Activated CD8-positive, alpha-beta memory T cell treated with anti-CD3 and anti-CD28 coated beads for 48 hours (primary cell): ENCODE measurements around the gene CYP2A7.
"Not testable (repeated sequence)": the region's sequence is repeated elsewhere in the genome, so short reads cannot be mapped to it uniquely, and the experiment has no call there.

ENCODE experiments used
- DNase-seq, 3 experiments: peaks; one replicate each; pipeline ENCODE4 v3.0.0-alpha.2; 2020; ENCODE audit warnings: low read depth in 2 of 3, low spot score in 2 of 3

The CYP2A7 gene, protein sequence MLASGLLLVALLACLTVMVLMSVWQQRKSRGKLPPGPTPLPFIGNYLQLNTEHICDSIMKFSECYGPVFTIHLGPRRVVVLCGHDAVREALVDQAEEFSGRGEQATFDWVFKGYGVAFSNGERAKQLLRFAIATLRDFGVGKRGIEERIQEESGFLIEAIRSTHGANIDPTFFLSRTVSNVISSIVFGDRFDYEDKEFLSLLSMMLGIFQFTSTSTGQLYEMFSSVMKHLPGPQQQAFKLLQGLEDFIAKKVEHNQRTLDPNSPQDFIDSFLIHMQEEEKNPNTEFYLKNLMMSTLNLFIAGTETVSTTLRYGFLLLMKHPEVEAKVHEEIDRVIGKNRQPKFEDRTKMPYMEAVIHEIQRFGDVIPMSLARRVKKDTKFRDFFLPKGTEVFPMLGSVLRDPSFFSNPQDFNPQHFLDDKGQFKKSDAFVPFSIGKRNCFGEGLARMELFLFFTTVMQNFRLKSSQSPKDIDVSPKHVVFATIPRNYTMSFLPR

DNA sequence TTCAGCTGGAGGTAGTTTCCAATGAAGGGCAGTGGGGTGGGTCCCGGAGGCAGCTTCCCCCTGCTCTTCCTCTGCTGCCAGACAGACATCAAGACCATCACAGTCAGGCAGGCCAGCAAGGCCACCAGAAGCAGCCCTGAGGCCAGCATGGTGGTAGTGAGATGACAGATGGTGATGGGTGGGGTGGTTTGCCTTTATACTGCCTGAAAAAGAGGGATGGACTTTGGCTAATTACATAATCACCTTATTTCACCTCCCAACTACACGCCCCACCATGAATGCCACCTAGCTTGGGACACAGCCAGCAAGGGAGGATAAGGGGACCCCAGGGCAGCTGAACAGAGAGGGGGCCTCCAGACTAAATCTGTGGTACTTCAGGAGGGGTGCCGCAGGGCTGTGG lies at the start of gene CYP2A7:
Gene CYP2A7, minus strand, starts transcription at position 170 of the 400 bp plus-strand sequence. Its CDS starts 21 bp downstream, at position 149.
- DNase-seq = not testable (repeated sequence)

DNA sequence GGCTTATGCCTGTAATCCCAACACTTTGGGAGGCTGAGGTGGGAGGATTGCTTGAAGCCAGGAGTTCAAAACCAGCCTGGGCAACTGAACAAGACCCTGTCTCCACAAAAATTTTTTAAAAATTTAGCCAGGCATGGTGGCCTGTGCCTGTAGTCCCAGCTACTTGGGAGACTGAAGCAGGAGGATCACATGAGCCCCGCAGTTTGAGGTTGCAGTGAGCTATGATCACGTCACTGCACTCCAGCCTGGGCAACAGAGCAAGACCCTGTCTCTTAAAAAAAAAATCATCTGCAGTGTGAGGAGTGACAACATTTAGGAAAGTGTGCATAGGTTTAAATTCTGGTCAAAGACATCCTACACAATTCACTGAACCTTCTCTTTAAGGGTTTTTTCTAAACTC lies 48.8 kb upstream of the CYP2A7 start:
- not testable (repeated sequence) for DNase-seq

DNA sequence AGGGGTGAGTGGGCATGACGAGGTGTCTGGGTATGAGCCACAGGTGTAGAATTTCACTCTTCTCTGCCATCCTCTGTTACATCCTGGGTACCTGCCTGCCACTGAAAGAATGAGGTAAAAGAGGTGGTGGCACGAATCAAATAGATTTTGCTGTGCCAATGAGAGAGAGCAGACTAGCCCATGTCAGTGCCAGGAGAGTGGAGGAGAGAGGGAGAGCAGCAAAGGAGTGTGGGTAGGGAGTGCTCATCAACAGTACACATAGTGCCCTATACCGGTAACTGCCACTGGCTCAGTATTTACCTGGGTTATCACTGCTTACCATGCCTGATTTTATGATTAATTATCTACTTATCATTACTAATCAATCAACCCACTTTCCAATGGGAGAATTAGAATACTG lies 47.9 kb upstream of the CYP2A7 start:
- DNase-seq = not testable (repeated sequence)

DNA sequence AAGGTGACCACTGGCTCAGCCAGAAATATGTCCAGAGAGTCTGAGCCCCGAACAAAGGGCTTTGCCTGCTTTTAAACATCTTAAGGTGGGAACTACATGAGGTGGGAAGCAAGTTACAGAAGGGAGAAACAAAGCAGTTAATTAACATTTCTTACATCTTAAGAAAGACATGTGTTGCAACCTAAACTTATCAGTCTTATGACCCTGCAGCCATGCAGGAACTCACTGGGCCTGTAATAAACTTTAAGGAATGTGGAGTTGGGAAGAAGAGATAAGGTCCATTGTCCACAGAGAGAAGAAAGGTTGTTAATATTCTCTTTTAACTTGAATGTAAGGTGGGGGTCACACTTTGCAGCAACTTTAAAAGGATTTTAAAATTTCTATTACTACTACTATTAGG lies 46.8 kb upstream of the CYP2A7 start:
- no peak for DNase-seq

DNA sequence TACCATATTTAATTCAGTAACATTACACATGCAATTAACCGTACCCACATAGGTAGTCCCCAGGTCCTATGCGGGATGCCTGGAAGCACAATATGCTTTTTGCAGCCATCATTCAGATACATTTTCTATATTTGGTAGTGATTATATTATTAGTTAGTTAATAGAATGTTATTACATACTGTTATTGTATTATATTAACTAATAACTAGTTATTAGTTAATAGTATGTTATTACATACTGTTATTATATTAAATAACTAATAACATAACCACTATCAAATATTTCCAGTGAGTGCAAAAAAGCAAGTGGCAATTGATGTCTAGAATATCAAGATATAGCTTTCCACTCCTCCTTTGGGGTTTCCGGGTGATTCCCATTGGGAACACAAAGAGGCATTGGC lies 45.5 kb upstream of the CYP2A7 start:
- no peak for DNase-seq

DNA sequence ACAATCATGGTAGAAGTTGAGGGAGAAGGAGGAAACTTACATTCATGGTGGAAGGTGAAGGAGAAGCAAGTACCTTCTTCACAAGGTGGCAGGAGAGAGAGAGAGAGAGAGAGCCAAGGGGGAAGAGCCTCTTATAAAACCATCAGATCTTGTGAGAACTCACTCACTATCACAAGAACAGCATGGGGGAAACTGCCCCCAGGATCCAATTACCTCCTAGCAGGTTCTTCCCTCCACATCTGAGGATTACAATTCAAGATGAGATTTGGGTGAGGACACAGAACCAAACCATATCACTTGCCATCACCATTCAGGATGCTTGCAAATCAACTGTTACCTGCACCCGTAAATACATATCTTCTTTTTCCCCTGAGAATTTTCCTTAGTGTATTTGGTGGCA lies 44.2 kb upstream of the CYP2A7 start:
- DNase-seq = not testable (repeated sequence)

DNA sequence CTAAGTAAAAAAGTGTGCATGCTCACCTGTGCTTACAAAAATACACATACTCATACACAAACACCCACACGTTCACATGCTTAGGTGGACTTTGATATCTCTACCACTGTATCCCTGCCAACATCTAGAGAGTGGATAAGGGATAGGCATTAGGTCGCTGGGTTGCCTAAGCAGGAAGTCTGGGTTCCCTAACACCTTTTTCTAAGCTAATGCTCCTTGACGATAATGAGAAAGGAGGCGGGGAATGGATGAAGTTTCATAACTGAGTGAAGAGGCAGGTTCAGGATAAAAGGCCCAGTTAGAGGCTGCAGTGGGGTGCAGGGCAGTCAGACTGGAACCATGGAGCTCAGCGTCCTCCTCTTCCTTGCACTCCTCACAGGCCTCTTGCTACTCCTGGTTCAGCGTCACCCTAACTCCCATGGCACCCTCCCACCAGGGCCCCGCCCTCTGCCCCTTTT lies 41.9 kb upstream of the CYP2A7 start:
- DNase-seq = no peak

DNA sequence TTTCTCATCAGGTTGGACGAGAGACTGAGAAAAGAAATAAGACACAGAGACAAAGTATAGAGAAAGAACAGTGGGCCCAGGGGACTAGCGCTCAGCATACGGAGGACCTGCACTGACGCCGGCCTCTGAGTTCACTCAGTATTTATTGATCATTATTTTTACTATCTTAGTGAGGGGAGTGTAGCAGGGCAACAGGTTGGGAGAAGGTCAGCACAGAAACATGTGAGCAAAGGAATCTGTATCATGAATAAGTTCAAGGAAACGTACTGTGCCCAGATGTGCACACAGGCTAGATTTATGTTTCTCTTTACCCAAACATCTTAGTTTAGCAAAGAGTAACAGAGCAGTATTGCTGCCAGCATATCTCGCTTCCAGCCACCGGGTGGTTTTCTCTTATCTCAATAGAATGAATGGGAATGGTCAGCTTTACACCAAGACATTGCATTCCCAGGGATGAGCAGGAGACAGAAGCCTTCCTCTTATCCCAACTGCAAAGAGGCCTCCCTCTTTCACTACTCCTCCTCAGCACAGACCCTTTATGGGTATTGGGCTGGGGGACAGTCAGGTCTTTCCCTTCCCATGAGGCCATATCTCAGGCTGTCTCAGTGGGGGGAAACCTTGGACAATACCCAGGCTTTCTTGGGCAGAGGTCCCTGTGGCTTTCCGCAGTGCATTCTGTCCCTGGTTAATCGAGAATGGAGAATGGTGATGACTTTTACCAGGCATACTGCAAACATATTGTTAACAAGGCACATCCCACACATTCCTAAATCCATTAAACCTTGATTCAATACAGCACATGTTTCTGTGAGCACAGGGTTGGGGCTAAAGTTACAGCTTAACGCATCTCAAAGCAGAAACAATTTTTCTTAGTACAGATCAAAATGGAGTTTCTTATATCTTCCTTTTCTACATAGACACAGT lies 40.5 kb upstream of the CYP2A7 start:
- DNase-seq = not testable (repeated sequence)

DNA sequence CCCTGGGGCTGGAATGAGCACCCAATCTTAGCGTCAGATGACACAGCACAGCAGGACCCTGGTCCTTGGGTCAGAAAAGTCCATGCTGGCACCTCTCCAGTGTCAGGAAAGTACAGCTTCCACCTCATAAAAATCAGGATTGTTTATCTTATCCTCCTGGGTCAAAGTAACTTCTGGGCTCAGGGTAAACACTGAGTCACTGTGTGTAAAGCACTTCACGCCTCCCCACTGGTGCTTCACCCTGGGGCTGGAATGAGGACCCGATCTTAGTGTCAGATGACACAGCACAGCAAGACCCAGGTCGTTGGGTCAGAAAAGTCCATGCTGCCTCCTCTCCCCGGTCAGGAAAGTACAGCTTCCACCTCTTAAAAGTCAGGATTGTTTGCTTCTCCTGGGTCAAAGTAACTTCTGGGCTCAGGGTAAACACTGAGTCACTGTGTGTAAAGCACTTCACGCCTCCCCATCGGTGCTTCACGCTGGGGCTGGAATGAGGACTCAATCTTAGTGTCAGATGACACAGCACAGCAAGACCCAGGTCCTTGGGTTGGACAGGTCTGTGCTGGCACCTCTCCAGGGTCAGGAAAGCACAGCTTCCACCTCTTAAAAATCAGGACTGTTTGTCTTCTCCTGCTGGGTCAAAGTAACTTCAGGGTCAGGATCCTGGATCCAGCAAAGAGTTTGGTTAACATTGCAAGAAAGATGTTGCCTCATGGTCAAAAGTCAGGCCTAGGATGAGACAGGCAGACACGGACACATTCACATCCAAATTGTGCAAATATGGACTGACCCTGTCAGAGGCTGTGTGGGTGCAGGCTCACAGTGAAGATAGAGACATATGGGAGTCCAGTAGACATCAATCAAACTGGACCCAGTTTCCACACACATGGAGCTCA lies 39.2 kb upstream of the CYP2A7 start:
- DNase-seq = no peak

DNA sequence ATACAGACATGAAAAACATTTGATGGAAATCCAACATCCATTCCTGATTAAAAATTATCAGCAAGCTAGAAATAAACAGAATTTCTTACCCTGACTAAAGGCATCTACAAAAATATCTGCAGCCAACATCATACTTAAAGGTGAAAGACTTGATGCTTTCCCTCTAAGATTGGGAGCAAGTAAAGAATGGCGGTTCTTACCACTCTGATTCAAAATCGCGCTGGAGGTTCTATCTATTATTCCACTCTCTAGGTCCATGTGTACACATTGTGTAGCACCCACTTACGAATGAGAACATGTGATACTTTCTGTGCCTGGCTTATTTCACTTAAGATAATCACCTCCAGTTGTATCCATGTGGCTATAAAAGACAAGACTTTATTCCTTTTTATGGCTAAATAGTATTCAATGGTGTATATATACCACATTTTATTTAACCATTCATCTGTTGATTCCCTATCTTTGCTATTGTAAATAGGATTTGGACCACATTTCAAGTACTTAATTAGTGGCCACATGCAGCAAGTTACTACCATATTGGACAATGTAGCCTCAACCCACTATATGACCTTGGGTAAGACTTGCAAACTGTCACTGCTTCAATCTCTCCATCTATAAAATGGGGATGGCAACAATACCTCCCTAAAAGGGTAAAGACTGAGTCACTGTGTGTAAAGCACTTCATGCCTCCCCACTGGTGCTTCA lies 38.4 kb upstream of the CYP2A7 start:
- DNase-seq = no peak

DNA sequence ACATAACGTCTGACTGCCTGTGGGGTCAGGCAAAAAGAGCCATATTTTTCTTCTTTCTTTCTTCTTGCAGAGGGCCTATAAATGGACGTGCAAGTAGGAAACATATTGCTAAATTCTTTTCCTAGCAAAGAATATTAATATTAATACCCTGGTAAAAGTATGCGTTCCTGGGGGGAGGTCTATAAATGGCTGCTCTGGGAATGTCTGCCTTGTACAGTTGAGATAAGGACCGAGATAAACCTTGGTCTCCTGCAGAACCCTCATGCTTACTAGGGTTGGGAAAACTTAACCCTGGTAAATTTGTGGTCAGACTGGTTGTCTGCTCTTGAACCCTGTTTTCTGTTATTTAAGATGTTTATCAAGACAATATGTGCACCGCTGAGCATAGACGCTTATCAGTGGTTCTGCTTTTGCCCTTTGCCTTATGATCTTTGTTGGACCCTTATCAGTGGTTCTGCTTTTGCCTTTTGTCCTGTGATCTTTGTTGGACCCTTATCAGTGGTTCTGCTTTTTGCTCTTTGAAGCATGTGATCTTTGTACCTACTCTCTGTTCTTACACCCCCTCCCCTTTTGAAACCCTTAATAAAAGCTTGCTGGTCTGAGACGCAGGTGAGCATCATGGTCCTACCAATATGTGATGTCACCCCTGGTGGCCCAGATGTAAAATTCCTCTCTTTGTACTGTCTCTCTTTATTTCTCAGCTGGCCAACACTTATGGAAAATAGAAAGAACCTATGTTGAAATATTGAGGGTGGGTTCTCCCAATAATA lies 37.7 kb upstream of the CYP2A7 start:
- not testable (repeated sequence) for DNase-seq

DNA sequence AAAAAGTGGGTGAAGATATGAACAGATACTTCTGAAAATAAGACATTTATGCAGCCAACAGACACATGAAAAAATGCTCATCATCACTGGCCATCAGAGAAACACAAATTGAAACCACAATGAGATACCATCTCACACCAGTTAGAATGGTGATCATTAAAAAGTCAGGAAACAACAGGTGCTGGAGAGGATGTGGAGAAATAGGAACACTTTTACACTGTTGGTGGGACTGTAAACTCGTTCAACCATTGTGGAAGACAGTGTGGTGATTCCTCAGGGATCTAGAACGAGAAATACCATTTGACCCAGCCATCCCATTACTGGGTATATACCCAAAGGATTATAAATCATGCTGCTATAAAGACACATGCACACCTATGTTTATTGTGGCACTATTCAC lies 36.3 kb upstream of the CYP2A7 start:
- not testable (repeated sequence) for DNase-seq

DNA sequence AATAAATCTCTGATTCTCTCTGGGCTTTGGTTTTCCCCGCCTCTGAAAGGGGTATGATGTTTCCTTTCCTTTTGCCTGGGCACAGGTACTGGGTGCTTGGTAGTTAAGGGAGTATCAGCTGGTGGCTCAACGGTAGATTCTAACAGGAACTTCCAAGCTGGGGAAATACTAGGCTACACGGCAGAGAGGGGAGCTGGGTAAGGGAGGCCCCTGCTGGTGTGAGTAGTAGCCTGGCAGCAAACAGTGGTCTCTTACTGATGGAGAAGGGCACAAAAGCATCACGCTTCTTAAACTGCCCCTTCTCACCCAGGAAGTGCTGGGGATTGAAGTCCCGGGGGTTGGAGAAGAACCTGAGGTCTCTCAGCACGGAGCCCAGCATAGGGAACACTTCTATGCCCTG lies 26.9 kb upstream of the CYP2A7 start:
- DNase-seq = no peak

DNA sequence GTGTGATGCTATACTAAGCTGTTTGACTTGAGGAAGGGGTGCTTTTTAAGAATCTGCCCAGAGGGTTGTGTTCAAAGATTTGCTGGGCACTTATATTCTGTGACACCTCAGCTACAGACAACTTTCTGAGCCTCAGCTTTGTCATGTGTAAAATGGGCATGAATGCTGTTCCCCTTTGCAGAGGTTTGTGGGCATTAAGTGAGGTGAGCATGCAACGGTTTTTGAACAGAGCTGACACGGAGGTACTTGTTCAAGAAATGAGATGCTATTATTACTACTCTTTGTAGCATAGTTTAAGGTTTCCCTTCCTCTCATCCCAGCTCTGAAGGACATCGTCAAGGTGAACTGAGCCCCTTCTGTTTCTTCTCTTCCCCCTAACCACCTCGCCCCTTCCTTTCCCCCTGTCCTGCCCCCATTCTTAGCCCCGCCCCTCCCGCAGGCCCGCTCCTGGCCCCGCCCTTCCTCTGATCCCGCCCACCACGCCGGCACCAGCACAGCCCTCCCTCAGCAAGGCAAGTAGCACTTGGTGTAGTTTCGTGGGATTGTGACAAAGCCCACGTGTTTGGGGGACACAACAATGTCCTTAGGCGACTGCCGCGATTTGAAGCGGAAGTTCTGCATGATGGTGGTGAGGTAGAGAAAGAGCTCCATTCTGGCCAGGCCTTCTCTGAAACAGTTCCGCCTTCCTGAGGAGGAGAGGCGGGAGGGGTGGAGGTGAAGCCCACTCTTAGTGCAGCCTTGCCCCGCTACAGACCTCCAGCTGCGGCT lies 26.1 kb upstream of the CYP2A7 start:
- DNase-seq = peak in 2 of 3 experiments; percentile 9 to 17

DNA sequence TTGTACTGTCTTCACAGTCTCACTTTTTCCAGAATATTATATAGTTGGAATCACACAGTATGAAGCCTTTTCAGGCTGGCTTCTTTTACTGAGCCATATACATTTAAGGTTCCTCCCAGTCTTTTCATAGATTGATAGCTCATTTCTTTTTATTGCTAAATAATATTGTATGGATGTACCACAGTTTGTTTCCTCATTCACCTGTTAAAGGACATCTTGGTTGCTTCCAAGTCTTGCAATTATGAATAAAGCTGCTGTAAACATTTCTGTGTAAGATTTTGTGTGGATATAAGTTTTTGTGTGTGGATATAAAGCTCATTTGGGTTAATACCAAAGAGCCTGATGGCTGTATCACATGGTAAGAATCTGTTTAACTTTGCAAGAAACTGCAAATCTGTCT lies 24.5 kb upstream of the CYP2A7 start:
- DNase-seq = no peak

DNA sequence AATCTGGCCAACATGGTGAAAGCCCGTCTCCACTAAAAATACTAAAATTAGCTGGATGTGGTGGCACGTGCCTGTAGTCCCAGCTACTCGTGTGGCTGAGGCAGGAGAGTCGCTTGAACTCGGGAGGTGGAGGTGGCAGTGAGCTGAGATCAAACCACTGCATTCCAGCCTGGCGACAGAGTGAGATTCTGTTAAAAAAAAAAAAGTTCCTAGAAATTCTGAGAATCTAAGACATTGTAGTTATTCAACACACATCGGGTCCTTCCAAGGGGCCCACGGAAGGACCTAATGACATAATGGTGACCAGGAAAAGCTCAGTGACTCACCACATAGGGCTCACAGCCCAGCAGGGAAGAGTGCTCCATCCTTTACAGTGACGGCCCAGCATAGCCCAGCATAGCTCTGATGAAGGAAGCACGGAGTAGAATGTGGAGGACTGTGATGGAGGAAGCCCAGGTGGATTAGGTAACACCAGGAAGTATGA lies 22.7 kb upstream of the CYP2A7 start:
- not testable (repeated sequence) for DNase-seq

DNA sequence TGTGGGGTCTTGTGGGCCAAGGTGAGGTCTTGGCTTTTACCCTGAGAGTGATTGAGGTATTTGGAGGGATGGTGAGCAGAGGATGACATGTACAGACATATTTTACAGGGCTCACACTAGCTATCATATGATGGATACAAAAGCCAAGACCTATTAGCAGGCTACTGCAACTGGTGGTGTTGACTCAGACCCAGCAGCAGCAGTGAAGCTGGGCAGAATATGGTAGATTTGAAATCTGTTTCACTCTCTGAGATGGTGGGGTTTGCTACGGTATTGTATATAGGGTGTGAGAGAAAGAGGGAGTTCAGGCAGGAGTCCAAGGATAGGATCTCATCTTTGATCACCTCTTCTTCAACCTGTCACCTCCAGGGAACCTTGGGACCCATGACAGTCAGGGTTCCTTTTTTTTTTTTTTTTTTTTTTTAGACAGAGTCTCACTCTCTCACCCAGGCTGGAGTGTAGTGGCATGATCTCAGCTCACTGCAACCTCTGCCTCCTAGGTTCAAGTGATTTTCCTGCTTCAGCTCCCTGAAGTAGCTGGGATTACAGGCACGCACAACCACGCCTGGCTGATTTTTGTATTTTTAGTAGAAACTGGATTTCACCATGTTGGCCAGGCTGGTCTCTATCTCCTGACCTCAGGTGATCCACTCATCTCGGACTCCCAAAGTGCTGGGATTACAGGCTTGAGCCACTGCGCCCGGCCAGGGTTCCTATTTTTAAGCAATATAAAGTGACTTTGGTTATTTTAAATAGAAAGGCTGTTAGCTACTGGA lies 20.1 kb upstream of the CYP2A7 start:
- not testable (repeated sequence) for DNase-seq

DNA sequence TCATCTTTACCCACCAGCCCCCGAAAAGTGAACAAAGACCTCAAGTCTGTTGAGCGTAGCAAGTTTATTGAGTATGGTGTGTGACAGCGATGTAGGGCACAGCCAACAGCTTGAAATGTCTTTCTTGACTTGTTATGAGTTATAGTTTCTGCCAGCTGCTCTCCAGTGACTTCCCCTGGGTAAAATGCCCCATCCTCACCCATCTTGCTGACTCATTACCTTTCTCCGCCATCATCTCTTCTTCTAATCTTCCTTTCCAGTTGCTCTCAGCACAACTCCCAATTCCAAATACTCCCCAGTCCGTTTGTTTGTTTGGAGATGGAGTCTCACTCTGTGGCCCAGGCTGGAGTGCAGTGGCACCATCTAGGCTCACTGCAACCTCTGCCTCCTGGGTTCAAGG lies 18.5 kb upstream of the CYP2A7 start:
- DNase-seq = not testable (repeated sequence)
